H9 (cell line): Measurements from ENCODE around the gene SLC17A7. TPM values are rescaled to one million over a fixed set of nuclear protein-coding genes. Genes with fewer than 3 reads are reported as not detected.

Experiments used
- DNase-seq: peaks from one replicate; pipeline ENCODE4 v3.0.0-alpha.2; 2017
- H2AFZ ChIP-seq: one replicate; pipeline ENCODE4 v1.6.1; 2013; ENCODE audit warnings: mild to moderate bottlenecking, low read length, control low read depth, moderate library complexity
- H2AK5ac ChIP-seq: 2 replicates; pipeline ENCODE4 v1.6.1; 2013; ENCODE audit warnings: low read length, control low read depth, mixed read lengths; ENCODE audit not compliant: insufficient read length
- H2BK120ac ChIP-seq: one replicate; pipeline ENCODE4 v1.6.1; 2013; ENCODE audit warnings: low read depth, mild to moderate bottlenecking, low read length, control low read depth, inconsistent platforms; ENCODE audit not compliant: poor library complexity, severe bottlenecking
- H2BK12ac ChIP-seq: 2 replicates; pipeline ENCODE4 v1.6.1; 2013; ENCODE audit warnings: low read length, control low read depth, mixed read lengths, low read depth; ENCODE audit not compliant: insufficient read length
- H2BK15ac ChIP-seq: 2 replicates; pipeline ENCODE4 v1.6.1; 2013; ENCODE audit warnings: low read depth, low read length, control low read depth
- H2BK20ac ChIP-seq: one replicate; pipeline ENCODE4 v1.6.1; 2013; ENCODE audit warnings: low read depth, mild to moderate bottlenecking, low read length, control low read depth, inconsistent platforms; ENCODE audit not compliant: poor library complexity, severe bottlenecking
- H2BK5ac ChIP-seq: 2 replicates; pipeline ENCODE4 v1.6.1; 2013; ENCODE audit warnings: low read length, control low read depth, mixed read lengths; ENCODE audit not compliant: insufficient read length
- H3K14ac ChIP-seq: 2 replicates; pipeline ENCODE4 v1.6.1; 2013; ENCODE audit warnings: low read length, control low read depth; ENCODE audit not compliant: insufficient read depth
- H3K18ac ChIP-seq: 2 replicates; pipeline ENCODE4 v1.6.1; 2013; ENCODE audit warnings: low read depth, mild to moderate bottlenecking, mixed read lengths, low read length, control low read depth; ENCODE audit not compliant: insufficient read length
- H3K23ac ChIP-seq: 2 replicates; pipeline ENCODE4 v1.6.1; 2013; ENCODE audit warnings: low read length, control low read depth, mixed read lengths, low read depth; ENCODE audit not compliant: insufficient read length
- H3K23me2 ChIP-seq: 2 replicates; pipeline ENCODE4 v1.6.1; 2013; ENCODE audit warnings: low read depth, mild to moderate bottlenecking, mixed read lengths, low read length, control low read depth; ENCODE audit not compliant: insufficient read length, poor library complexity, severe bottlenecking
- H3K27ac ChIP-seq: 2 replicates; pipeline ENCODE4 v1.5.1; 2013; ENCODE audit warnings: low read length, control low read depth, mixed read lengths, low read depth; ENCODE audit not compliant: insufficient read length
- H3K27me3 ChIP-seq: 2 replicates; pipeline ENCODE4 v1.6.1; 2013; ENCODE audit warnings: low read length, control low read depth, inconsistent platforms; ENCODE audit not compliant: insufficient read depth
- H3K4ac ChIP-seq: 2 replicates; pipeline ENCODE4 v1.6.1; 2013; ENCODE audit warnings: low read depth, mild to moderate bottlenecking, control low read depth, inconsistent platforms, low read length, moderate library complexity
- H3K4me1 ChIP-seq: 2 replicates; pipeline ENCODE4 v1.6.1; 2013; ENCODE audit warnings: low read length, control low read depth, inconsistent platforms; ENCODE audit not compliant: insufficient read depth
- H3K4me2 ChIP-seq: 2 replicates; pipeline ENCODE4 v1.6.1; 2013; ENCODE audit warnings: low read length, control low read depth, mixed read lengths; ENCODE audit not compliant: insufficient read length, insufficient read depth
- H3K56ac ChIP-seq: 2 replicates; pipeline ENCODE4 v1.6.1; 2013; ENCODE audit warnings: low read depth, mild to moderate bottlenecking, mixed read lengths, low read length, control low read depth; ENCODE audit not compliant: insufficient read length
- H3K79me1 ChIP-seq: 2 replicates; pipeline ENCODE4 v1.6.1; 2013; ENCODE audit warnings: low read depth, mild to moderate bottlenecking, moderate library complexity, low read length, control low read depth, inconsistent platforms; ENCODE audit not compliant: insufficient read depth, poor library complexity, severe bottlenecking
- H3K79me2 ChIP-seq: 2 replicates; pipeline ENCODE4 v1.6.1; 2013; ENCODE audit warnings: low read length, control low read depth, inconsistent platforms; ENCODE audit not compliant: insufficient read depth
- H3K9ac ChIP-seq: 2 replicates; pipeline ENCODE4 v1.6.1; 2013; ENCODE audit warnings: low read length, control low read depth, mixed read lengths; ENCODE audit not compliant: insufficient read length; ENCODE audit errors: extremely low read depth
- H3K9me3 ChIP-seq: one replicate; pipeline ENCODE4 v1.6.1; 2013; ENCODE audit warnings: low read depth, low read length, inconsistent platforms; ENCODE audit not compliant: control insufficient read depth
- H3T11ph ChIP-seq: one replicate; pipeline ENCODE4 v1.6.1; 2013; ENCODE audit warnings: mild to moderate bottlenecking, low read length, control low read depth, inconsistent platforms
- H4K20me1 ChIP-seq: one replicate; pipeline ENCODE4 v1.6.1; 2013; ENCODE audit not compliant: control insufficient read depth, insufficient read length, insufficient read depth
- H4K5ac ChIP-seq: 2 replicates; pipeline ENCODE4 v1.6.1; 2013; ENCODE audit warnings: low read depth, mild to moderate bottlenecking, mixed read lengths, low read length, control low read depth; ENCODE audit not compliant: insufficient read length
- H4K8ac ChIP-seq: replicated peaks from 2 replicates; pipeline ENCODE4 v1.6.1; 2013; ENCODE audit warnings: low read length, control low read depth, mixed read lengths, low read depth; ENCODE audit not compliant: insufficient read length
- H4K91ac ChIP-seq: 2 replicates; pipeline ENCODE4 v1.6.1; 2013; ENCODE audit warnings: low read depth, mild to moderate bottlenecking, moderate library complexity, mixed read lengths, low read length, control low read depth; ENCODE audit not compliant: insufficient read length
- H3K27ac Mint-ChIP-seq, 3 experiments: 2 replicates in 2 of 3; 3 replicates in 1 of 3; pipeline ENCODE4 v1.8.0; 2020 to 2021; ENCODE audit warnings: mixed read lengths in 3 of 3, mild to moderate bottlenecking in 1 of 3, moderate library complexity in 1 of 3
- H3K27me3 Mint-ChIP-seq: 2 replicates; pipeline ENCODE4 v1.8.0; 2021; ENCODE audit warnings: low read depth, mild to moderate bottlenecking, moderate library complexity, mixed read lengths
- H3K36me3 Mint-ChIP-seq, 3 experiments: 2 replicates in 2 of 3; 3 replicates in 1 of 3; pipeline ENCODE4 v1.8.0; 2020 to 2021; ENCODE audit warnings: low read depth in 3 of 3, mixed read lengths in 3 of 3; ENCODE audit not compliant: insufficient read depth in 1 of 3
- H3K4me1 Mint-ChIP-seq, 2 experiments: 2 replicates each; pipeline ENCODE4 v1.8.0; 2020; ENCODE audit warnings: mixed read lengths in 2 of 2
- H3K4me3 Mint-ChIP-seq, 2 experiments: 2 replicates in 1 of 2; 3 replicates in 1 of 2; pipeline ENCODE4 v1.8.0; 2020 to 2021; ENCODE audit warnings: mild to moderate bottlenecking in 2 of 2, mixed read lengths in 2 of 2, moderate library complexity in 1 of 2
- H3K9me3 Mint-ChIP-seq, 2 experiments: 2 replicates in 1 of 2; 3 replicates in 1 of 2; pipeline ENCODE4 v1.8.0; 2020; ENCODE audit warnings: mild to moderate bottlenecking in 2 of 2, mixed read lengths in 2 of 2, moderate library complexity in 1 of 2
- CTCF ChIP-seq: fragments of 200-600 bp; sonication (generic); conservative IDR thresholded peaks from 3 replicates; pipeline ENCODE4 v1.8.0; 2021; ENCODE audit warnings: antibody characterized with exemption, mild to moderate bottlenecking
- WGBS: extraction: QIAGEN DNeasy Blood & Tissue Kit; methylation state at CpG from one replicate; pipeline ENCODE4 v1.1.7; 2013; ENCODE audit warnings: missing lambda C conversion rate, low lambda C conversion rate, mixed read lengths; ENCODE audit not compliant: insufficient read length; ENCODE audit errors: extremely low coverage; 5-methylcytosine and 5-hydroxymethylcytosine counted together
- total RNA-seq: library from RNA; stranded (reverse); gene quantifications from 2 replicates; pipeline ENCODE4 v1.2.1, GENCODE V29; 2021

The SLC17A7 gene
- total RNA-seq, 1 experiment from 2014 or later = 1.3 TPM

GRCh38 chr19:49415810-49416200 lies 25.5 kb downstream of the SLC17A7 start:
- H3K9me3 Mint-ChIP-seq = no peaks in the 10 kb centered on the region; a peak in 1 of 5 replicates
- peaks cover 20% of the 10 kb centered on the region for H3K27me3 Mint-ChIP-seq

More at GRCh38 chr19:49415810-49416200, 25.5 kb downstream of the SLC17A7 start:
- Mint-ChIP-seq H3K27ac (peak overlapping the region in 1 of 3 experiments; percentile 37; a peak in 2 of 7 replicates), H3K4me3 (0 out of 5 replicates have a peak overlapping the region, but pooled peaks of 1 of the 2 experiments have one; percentile 25), H3K4me1 (peaks cover 60 to 74% of the 10 kb centered on the region in 2 experiments), H3K36me3 (no peaks in the 10 kb centered on the region; a peak in 1 of 7 replicates)
- Histone ChIP-seq H3K56ac (no peak overlapping the region), H3K4me2 (no peak overlapping the region), H4K91ac (no peak overlapping the region), H4K20me1 (no peaks in the 10 kb centered on the region), H4K8ac (no peak overlapping the region), H2AFZ (no peak overlapping the region), H3K9me3 (no peaks in the 10 kb centered on the region), H4K5ac (no peak overlapping the region), H3K23me2 (peaks cover 5% of the 10 kb centered on the region), H2BK120ac (no peak overlapping the region), H2BK20ac (no peak overlapping the region), H3K23ac (no peak overlapping the region), H2BK15ac (no peak overlapping the region), H3K9ac (no peak overlapping the region), H2BK12ac (no peak overlapping the region), H3T11ph (no peak overlapping the region), H3K27ac (no peak overlapping the region), H3K79me2 (no peaks in the 10 kb centered on the region), H3K4me1 (no peaks in the 10 kb centered on the region; the same call in 1 of the 2 replicates), H3K14ac (no peak overlapping the region), H3K18ac (no peak overlapping the region), H3K4ac (no peak overlapping the region), H2BK5ac (no peak overlapping the region), H3K79me1 (no peaks in the 10 kb centered on the region), H3K27me3 (no peaks in the 10 kb centered on the region), H2AK5ac (no peak overlapping the region)
- DNase-seq = no peak
- no CpG with 5 or more reads among the region's 2 CpGs for WGBS
- TF ChIP-seq CTCF = no peak
